ENCODE results near the gene MALSU1. TPM values are rescaled to one million over a fixed set of nuclear protein-coding genes. Genes with fewer than 3 reads are reported as not detected.

Gene MALSU1
- total and polyA plus RNA-seq, 2 of the 13 experiments (the other 11 are each of a cell fraction or from before 2014, with no cell fraction given), result 72.0 to 141 TPM

- TF ChIP-seq ZNF362 (CRISPR knock-in tag; IDR thresholded peaks at IDR 0.05; ENCODE audit: borderline replicate concordance), result peak; percentile 32; the same call in 1 of the 2 replicates
- TF ChIP-seq ATF7-NPFF (CRISPR knock-in tag; IDR thresholded peaks at IDR 0.05; ENCODE audit: low read depth), result no peak
- 0 out of 2 replicates have a peak, but pooled peaks have one; percentile 23 for TF ChIP-seq ZNF747 (CRISPR knock-in tag; IDR thresholded peaks at IDR 0.05; ENCODE audit: borderline replicate concordance)
- TF ChIP-seq ZNF260 (CRISPR knock-in tag; IDR thresholded peaks at IDR 0.05; ENCODE audit: borderline replicate concordance, low read depth), result no peak
- no peak for TF ChIP-seq ZNF431 (CRISPR knock-in tag; IDR thresholded peaks at IDR 0.05; ENCODE audit: borderline replicate concordance, low read depth)
- 0 out of 2 replicates have a peak, but pooled peaks have one; percentile 77 for TF ChIP-seq ZBTB34 (CRISPR knock-in tag; IDR thresholded peaks at IDR 0.05)
- TF ChIP-seq ZNF672 (CRISPR knock-in tag; IDR thresholded peaks at IDR 0.05), result no peak
- no peak for TF ChIP-seq SALL2 (CRISPR knock-in tag; IDR thresholded peaks at IDR 0.05)
- no peak for TF ChIP-seq MYC (CRISPR knock-in tag; IDR thresholded peaks at IDR 0.05; ENCODE audit: borderline replicate concordance)
- no peak for TF ChIP-seq CENPX (CRISPR knock-in tag; IDR thresholded peaks at IDR 0.05)
- TF ChIP-seq KMT2A (CRISPR knock-in tag; IDR thresholded peaks at IDR 0.05), result no peak
- TF ChIP-seq ZNF263 (CRISPR knock-in tag; IDR thresholded peaks at IDR 0.05), result no peak
- no peak for TF ChIP-seq SKI (IDR thresholded peaks at IDR 0.05; ENCODE audit: partially characterized antibody)
- no peak for TF ChIP-seq ZNF83 (CRISPR knock-in tag; IDR thresholded peaks at IDR 0.05; ENCODE audit: borderline replicate concordance)
- no peak for TF ChIP-seq CBFB (CRISPR knock-in tag; IDR thresholded peaks at IDR 0.05)
- no peak for TF ChIP-seq ZNF878 (CRISPR knock-in tag; IDR thresholded peaks at IDR 0.05)
- no peak for TF ChIP-seq ZBTB49 (CRISPR knock-in tag; IDR thresholded peaks at IDR 0.05; ENCODE audit: borderline replicate concordance)
- no peak for TF ChIP-seq RFX3 (CRISPR knock-in tag; IDR thresholded peaks at IDR 0.05)
- TF ChIP-seq CREB3 (CRISPR knock-in tag; IDR thresholded peaks at IDR 0.05), result no peak
- TF ChIP-seq TOPORS (CRISPR knock-in tag; IDR thresholded peaks at IDR 0.05), result no peak
- no peak for TF ChIP-seq ZNF280D (CRISPR knock-in tag; IDR thresholded peaks at IDR 0.05)
- no peak for TF ChIP-seq GPN1 (CRISPR knock-in tag; IDR thresholded peaks at IDR 0.05; ENCODE audit: borderline replicate concordance)
Measured at GRCh38 chr7:23358152-23358674, 59.1 kb downstream of the MALSU1 start (continued).
